GM19240 (cell line): ENCODE results near the gene CNGA1.

Experiments
- DNase-seq: peaks from one replicate; pipeline ENCODE4 v3.0.0; 2011; ENCODE audit warnings: low spot score; ENCODE audit not compliant: insufficient read length

Gene CNGA1

DNA sequence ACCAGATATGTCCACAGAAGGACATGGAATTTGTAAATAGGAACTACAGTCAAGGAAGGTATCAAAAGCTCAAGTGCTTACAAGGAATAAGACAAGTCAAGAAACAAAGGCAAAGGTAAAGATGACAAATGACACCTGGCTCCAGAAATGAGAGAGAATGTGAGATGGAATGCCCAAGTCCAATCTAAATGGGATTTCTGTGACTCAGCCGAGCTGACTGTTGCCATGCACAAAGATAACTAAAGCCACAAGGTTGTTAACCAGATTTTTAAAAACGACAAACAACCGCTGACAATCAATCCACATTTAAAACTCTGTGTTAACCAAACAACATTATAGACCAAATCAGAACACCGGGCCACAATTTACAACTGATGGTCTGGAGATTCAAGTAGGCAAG is 103.2 kb downstream of the CNGA1 start:
- no peak for DNase-seq

DNA sequence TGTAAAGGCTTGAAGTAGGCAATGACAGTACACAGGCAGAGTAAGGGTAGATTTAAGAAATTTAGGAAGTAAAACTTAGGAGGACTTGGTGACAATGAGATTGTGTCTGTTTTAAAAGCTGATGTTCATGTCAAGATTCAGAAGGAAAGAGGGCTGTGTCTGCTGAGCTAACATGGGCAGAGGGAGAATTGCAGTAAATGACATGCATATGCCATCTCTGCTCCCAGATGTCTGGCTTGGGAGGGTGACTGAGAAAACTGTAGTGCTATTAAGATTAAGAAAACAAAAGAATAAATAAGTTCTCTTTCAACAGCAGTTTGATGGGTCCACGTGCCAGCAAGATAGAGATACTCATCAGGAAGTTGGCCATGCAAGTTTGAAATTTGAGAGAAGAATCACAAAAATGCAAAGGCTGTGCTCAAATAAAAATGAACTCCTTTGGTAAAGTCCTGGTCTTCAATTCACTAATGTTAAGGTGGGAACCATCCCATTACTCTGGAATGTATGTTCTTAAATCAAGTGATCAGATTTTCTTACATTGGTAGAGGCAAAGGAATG is 109.3 kb downstream of the CNGA1 start:
- no peak for DNase-seq

DNA sequence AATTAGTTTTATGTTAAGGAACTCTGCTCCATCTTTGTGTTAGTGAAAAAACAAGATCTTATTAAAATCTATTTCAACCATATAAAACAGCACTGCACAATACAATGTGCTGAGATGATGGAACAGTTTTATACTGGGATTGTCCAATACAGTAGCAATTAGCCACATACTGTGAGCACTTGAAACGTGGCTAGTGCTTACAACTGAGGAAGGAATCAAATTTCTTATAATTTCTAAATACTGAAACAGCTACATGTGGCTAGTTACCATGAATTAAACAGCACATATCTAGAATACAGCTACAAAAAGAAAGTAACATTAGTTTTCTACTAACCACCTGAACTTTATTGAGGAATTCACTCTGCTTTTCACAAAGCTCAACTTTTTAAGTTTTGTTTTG is 116.8 kb downstream of the CNGA1 start:
- no peak for DNase-seq

GRCh38 chr4:47891928-47892327 is 124.6 kb downstream of the CNGA1 start:
- no peak for DNase-seq
